Germinal center (tissue), 1 donor: Measurements from ENCODE around the gene PIMREG.

ENCODE experiments used
- DNase-seq: peaks from one replicate; pipeline ENCODE4 v3.0.0; 2012; ENCODE audit warnings: mixed read lengths, low spot score

PIMREG gene

DNA sequence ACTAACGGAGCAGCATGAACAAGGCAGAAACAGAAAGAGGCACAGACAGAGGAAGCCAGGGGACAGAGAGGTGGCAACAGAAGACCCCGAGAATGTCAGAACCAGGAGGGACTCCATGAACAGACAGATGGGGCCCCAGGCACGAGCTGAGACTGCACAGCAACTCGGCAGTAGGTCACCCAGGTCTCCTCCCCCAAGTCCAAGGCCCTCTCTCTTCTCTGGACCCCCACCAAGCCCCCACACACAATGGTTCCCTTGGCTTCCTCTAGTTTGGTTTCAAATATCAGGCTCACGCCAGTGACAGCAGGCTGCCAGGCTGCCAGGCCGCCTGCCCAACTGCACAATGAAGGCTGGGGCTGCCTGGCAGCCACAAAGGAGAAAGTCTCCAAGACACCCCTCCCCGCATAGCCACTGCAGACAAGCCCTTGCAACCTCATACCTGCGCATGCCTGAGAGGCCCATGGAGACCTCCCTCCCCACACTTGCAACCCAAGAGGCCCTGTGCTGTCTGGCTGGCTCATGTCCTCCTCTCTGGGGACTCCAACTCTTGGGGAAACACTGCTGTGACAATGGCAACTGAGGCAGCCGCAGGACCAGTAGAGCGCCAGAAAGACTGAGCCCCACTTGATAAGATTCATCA, 54.8 kb downstream of the PIMREG start:
- DNase-seq = no peak
